Gastrocnemius medialis (tissue), 4 donors: Measurements from ENCODE around the gene TLR9. TPM values are rescaled to one million over a fixed set of nuclear protein-coding genes. Genes with fewer than 3 reads are reported as not detected.

ENCODE experiments used
- ATAC-seq, 2 donors: fragments of 150-250 bp; one replicate each; pipeline ENCODE4 v1.9.1; 2016
- DNase-seq, 2 donors: peaks; one replicate each; pipeline ENCODE4 v3.0.0-alpha.2; 2019
- H3K27ac ChIP-seq, 4 donors: fragments of 200-600 bp; sonication (generic); 1 replicate in 1 of 4; 2 replicates in 3 of 4; pipeline ENCODE4 v1.5.1; 2016 to 2018; ENCODE audit warnings: mild to moderate bottlenecking in 2 of 4, moderate library complexity in 1 of 4
- H3K27me3 ChIP-seq, 3 donors: fragments of 200-600 bp; sonication (generic) in 2 of 3; 1 replicate in 1 of 3; 2 replicates in 2 of 3; pipeline versions ENCODE4 v1.5.1 to v1.6.0; 2016 to 2019; ENCODE audit warnings: mild to moderate bottlenecking in 1 of 3, moderate library complexity in 1 of 3
- H3K36me3 ChIP-seq, 2 donors: fragments of 200-600 bp; sonication (generic) in 1 of 2; one replicate each; pipeline ENCODE4 v1.5.1; 2017 to 2018
- H3K4me1 ChIP-seq, 2 donors: fragments of 200-600 bp; sonication (generic) in 1 of 2; one replicate each; pipeline ENCODE4 v1.5.1; 2016 to 2017; ENCODE audit warnings: mild to moderate bottlenecking in 2 of 2
- H3K4me3 ChIP-seq, 4 donors: fragments of 200-600 bp; sonication (generic) in 3 of 4; 1 replicate in 1 of 4; 2 replicates in 3 of 4; pipeline ENCODE4 v1.5.1; 2016 to 2019; ENCODE audit warnings: mild to moderate bottlenecking in 2 of 4
- H3K9me3 ChIP-seq, 3 donors: fragments of 200-600 bp; sonication (generic) in 2 of 3; 1 replicate in 1 of 3; 2 replicates in 2 of 3; pipeline ENCODE4 v1.5.1; 2016 to 2019
- POLR2A ChIP-seq, 2 donors: fragments of 450-650 bp; IDR thresholded peaks; one replicate each; pipeline ENCODE4 v1.6.1; 2017; ENCODE audit warnings: antibody characterized with exemption in 2 of 2, mild to moderate bottlenecking in 2 of 2, moderate library complexity in 2 of 2
- in situ Hi-C, 4 donors: fragments of 200-750 bp; cut with MboI; loops; one replicate each; pipeline versions ENCODE4 v1.15.0 to v1.8.0; 2017; ENCODE audit warnings: low sequenced_read_pairs in 4 of 4
- intact Hi-C: fragments of 100-400 bp; cut with DNase I; formaldehyde crosslinking; loops from one replicate; pipeline ENCODE4 v1.15.1; 2023; ENCODE audit warnings: low total_unique reads
- total RNA-seq, 4 donors: library from RNA; depleted of rRNA; stranded (reverse); fragments of >200 nt; gene quantifications; one replicate each; pipeline versions ENCODE4 v1.1.0 to v1.2.3, GENCODE V29; 2016
- TF ChIP-seq, protein P1 (sequence below), 5 experiments: fragments of 450-650 bp in 3 of 5; fragments of 200-600 bp in 2 of 5; sonication (generic) in 2 of 5; IDR thresholded peaks in 4 of 5; conservative IDR thresholded peaks in 1 of 5; 1 replicate in 4 of 5; 2 replicates in 1 of 5; pipeline ENCODE4 v1.5.1; 2016 to 2019; ENCODE audit warnings: antibody characterized with exemption in 5 of 5, mild to moderate bottlenecking in 3 of 5, moderate library complexity in 3 of 5

The TLR9 gene
- total RNA-seq, 4 donors from 2014 or later = 0.07 to 0.41 (median 0.13) TPM; not detected in 1

GRCh38 chr3:52227766-52228165 is 2.3 kb upstream of the TLR9 start:
- in situ Hi-C loops (no loop called here), intact Hi-C loops (no loop called here)
- DNase-seq (peak in 1 of 2 donors; percentile 14), ATAC-seq (no peak)
- Histone ChIP-seq H3K4me3 (no peak overlapping the region), H3K4me1 (peaks cover 11 to 17% of the 10 kb centered on the region in 2 donors), H3K9me3 (no peaks in the 10 kb centered on the region), H3K27ac (no peak overlapping the region), H3K36me3 (peaks cover 0 to 39% of the 10 kb centered on the region in 2 donors), H3K27me3 (no peaks in the 10 kb centered on the region)
- TF ChIP-seq POLR2A (IDR thresholded peaks at IDR 0.05) = no peak
- TF ChIP-seq, protein P1, sequence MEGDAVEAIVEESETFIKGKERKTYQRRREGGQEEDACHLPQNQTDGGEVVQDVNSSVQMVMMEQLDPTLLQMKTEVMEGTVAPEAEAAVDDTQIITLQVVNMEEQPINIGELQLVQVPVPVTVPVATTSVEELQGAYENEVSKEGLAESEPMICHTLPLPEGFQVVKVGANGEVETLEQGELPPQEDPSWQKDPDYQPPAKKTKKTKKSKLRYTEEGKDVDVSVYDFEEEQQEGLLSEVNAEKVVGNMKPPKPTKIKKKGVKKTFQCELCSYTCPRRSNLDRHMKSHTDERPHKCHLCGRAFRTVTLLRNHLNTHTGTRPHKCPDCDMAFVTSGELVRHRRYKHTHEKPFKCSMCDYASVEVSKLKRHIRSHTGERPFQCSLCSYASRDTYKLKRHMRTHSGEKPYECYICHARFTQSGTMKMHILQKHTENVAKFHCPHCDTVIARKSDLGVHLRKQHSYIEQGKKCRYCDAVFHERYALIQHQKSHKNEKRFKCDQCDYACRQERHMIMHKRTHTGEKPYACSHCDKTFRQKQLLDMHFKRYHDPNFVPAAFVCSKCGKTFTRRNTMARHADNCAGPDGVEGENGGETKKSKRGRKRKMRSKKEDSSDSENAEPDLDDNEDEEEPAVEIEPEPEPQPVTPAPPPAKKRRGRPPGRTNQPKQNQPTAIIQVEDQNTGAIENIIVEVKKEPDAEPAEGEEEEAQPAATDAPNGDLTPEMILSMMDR (IDR thresholded peaks at IDR 0.05 in 4 of 5, conservative IDR thresholded peaks at IDR 0.05 in 1 of 5) = no peak

- Histone ChIP-seq H3K9me3 (no peaks in the 10 kb centered on the region), H3K36me3 (peaks cover 0 to 39% of the 10 kb centered on the region in 2 donors), H3K4me3 (no peak overlapping the region), H3K27me3 (no peaks in the 10 kb centered on the region), H3K27ac (no peak overlapping the region), H3K4me1 (peaks cover 5 to 11% of the 10 kb centered on the region in 2 donors)
- in situ Hi-C loops (no loop called here), intact Hi-C loops (no loop called here)
- no peak for TF ChIP-seq POLR2A (IDR thresholded peaks at IDR 0.05)
- TF ChIP-seq, protein P1 (IDR thresholded peaks at IDR 0.05 in 4 of 5, conservative IDR thresholded peaks at IDR 0.05 in 1 of 5) = peak in 1 of 5 experiments; percentile 15
- DNase-seq = peak in 1 of 2 donors; percentile 14
- ATAC-seq = no peak
These were observed 1.7 kb upstream of the TLR9 start for GRCh38 chr3:52227117-52227516.

- H3K4me3 ChIP-seq = no peak overlapping the region
- intact Hi-C loops (no loop called here), in situ Hi-C loops (no loop called here)
- DNase-seq (peak in 1 of 2 donors; percentile 17), ATAC-seq (no peak)
- H3K27me3 ChIP-seq = no peaks in the 10 kb centered on the region
- H3K36me3 ChIP-seq = peaks cover 0 to 34% of the 10 kb centered on the region in 2 donors
- TF ChIP-seq POLR2A (IDR thresholded peaks at IDR 0.05) = no peak
- TF ChIP-seq, protein P1 (IDR thresholded peaks at IDR 0.05 in 4 of 5, conservative IDR thresholded peaks at IDR 0.05 in 1 of 5) = no peak
- no peak overlapping the region for H3K27ac ChIP-seq
- peaks cover 0 to 5% of the 10 kb centered on the region in 2 donors for H3K4me1 ChIP-seq
- no peaks in the 10 kb centered on the region for H3K9me3 ChIP-seq
These were observed 878 bp upstream of the TLR9 start for GRCh38 chr3:52226229-52226817.

DNA sequence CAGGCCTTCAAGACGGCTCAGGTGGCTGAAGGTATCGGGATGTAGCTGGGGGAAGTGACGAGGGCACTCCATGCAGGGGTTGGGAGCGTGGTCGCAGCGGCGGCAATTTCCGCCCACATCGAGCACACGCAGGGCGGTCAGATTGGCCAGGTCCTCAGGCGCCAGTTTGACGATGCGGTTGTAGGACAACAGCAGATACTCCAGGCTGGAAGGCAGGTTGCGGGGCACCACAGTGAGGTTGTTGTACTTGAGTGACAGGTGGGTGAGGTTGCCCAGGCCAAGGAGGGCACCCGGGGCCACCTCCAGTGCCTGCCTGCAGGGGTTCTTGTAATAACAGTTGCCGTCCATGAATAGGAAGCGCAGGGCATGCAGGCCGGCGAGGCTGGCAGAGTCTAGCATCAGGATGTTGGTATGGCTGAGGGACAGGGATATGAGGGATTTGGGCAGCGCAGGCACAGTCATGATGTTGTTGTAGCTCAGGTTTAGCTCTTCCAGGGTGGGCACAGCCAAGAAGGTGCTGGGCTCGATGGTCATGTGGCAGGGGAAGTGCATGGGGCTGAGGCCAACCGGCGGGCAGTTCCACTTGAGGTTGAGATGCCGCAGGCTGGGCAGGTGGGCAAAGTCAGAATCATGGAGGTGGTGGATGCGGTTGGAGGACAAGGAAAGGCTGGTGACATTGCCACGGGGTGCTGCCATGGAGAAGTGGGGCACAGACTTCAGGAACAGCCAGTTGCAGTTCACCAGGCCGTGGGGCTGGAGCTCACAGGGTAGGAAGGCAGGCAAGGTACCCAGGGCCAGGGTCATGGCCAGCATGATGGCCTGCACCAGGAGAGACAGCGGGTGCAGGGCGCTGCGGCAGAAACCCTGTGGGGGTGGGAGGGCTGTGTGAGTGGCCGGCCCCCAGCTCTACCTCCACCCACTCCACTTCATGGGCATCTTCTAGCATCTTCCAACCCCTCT is 1.7 kb downstream of the TLR9 start:
- H3K27me3 ChIP-seq = no peaks in the 10 kb centered on the region
- ATAC-seq = no peak
- H3K36me3 ChIP-seq = peaks cover 0 to 8% of the 10 kb centered on the region in 2 donors
- H3K4me1 ChIP-seq = peaks cover 6 to 7% of the 10 kb centered on the region in 2 donors
- intact Hi-C loops (no loop called here), in situ Hi-C loops (no loop called here)
- no peak for TF ChIP-seq POLR2A (IDR thresholded peaks at IDR 0.05)
- TF ChIP-seq, protein P1 (IDR thresholded peaks at IDR 0.05 in 4 of 5, conservative IDR thresholded peaks at IDR 0.05 in 1 of 5) = no peak
- H3K9me3 ChIP-seq = no peaks in the 10 kb centered on the region
- no peak overlapping the region for H3K4me3 ChIP-seq
- no peak overlapping the region for H3K27ac ChIP-seq
- DNase-seq = no peak
